ENCODE data around the gene PTTG1IP2.
"Not testable (repeated sequence)": the region's sequence is repeated elsewhere in the genome, so short reads cannot be mapped to it uniquely, and the experiment has no call there.

GRCh38 chr7:90463151-90463628 is 6.2 kb upstream of the PTTG1IP2 start:
- not testable (repeated sequence) for TF ChIP-seq CTCF (conservative IDR thresholded peaks at IDR 0.05; ENCODE audit: low read depth in 2 of 2); CREB1 (CRISPR knock-in tag; IDR thresholded peaks at IDR 0.05; ENCODE audit: low read depth); REST (IDR thresholded peaks at IDR 0.05; ENCODE audit: unreplicated experiment); POLR2AphosphoS5 (IDR thresholded peaks at IDR 0.05; ENCODE audit: low read depth); ZNF462 (CRISPR knock-in tag; IDR thresholded peaks at IDR 0.05)

Data from GM23338 (cell line).